HepG2 (cell line): ENCODE data around the gene KRT32. TPM values are rescaled to one million over a fixed set of nuclear protein-coding genes. Genes with fewer than 3 reads are reported as not detected.

Source experiments
- ATAC-seq: fragments of 200-7000 bp; cut with Tn5 transposase; 3 replicates; pipeline ENCODE4 v1.9.1; 2020; ENCODE audit warnings: mild to moderate bottlenecking, moderate library complexity
- BruUV-seq: library from RNA; stranded (reverse); fragments of 400-500 nt; replicated peaks from 2 replicates; lab custom pipeline; 2021; lab: Mats Ljungman, UMichigan
- CTCF ChIA-PET: fragments of 300-600 bp; formaldehyde crosslinking; extraction: SDS; loops from one replicate; lab custom pipeline; 2021; ENCODE audit warnings: low total read pairs, inconsistent platforms, low intra/inter-chr PET ratio; lab: Yijun Ruan, JAX
- POLR2A ChIA-PET: fragments of 350-600 bp; sonication (Branson Sonifier 250); formaldehyde crosslinking; loops from one replicate; lab custom pipeline; 2020; ENCODE audit warnings: antibody characterized with exemption, inconsistent platforms; lab: Yijun Ruan, JAX
- DNase-seq: peaks from one replicate; pipeline ENCODE4 v3.0.0-alpha.2; 2015; ENCODE audit warnings: low spot score
- FAIRE-seq: peaks from 3 replicates; lab custom pipeline; 2011; peaks lifted over from hg19 to GRCh38; lab: Jason Lieb, UNC
- H2AFZ ChIP-seq: one replicate; pipeline ENCODE4 v1.6.1; 2011; ENCODE audit warnings: low read length, inconsistent platforms
- H3K27ac ChIP-seq: fragments of 300-600 bp; 3 replicates; pipeline ENCODE4 v1.8.0; 2011; ENCODE audit warnings: mixed run types, mild to moderate bottlenecking, mixed read lengths, low read length, inconsistent platforms; ENCODE audit not compliant: insufficient read depth; ENCODE audit errors: extremely low read length
- H3K27me3 ChIP-seq, 2 experiments: fragments of 200-600 bp in 1 of 2; 2 replicates in 1 of 2; 3 replicates in 1 of 2; pipeline versions ENCODE4 v1.6.0 to v1.8.0; 2011; ENCODE audit warnings: low read length in 2 of 2, mild to moderate bottlenecking in 2 of 2, moderate library complexity in 2 of 2, inconsistent platforms in 1 of 2; ENCODE audit not compliant: insufficient read depth in 2 of 2, control insufficient read depth in 1 of 2
- H3K36me3 ChIP-seq, 2 experiments: fragments of 200-600 bp in 1 of 2; replicated peaks in 1 of 2; 2 replicates in 1 of 2; 3 replicates in 1 of 2; pipeline versions ENCODE4 v1.5.1 to v1.8.0; 2011; ENCODE audit warnings: low read length in 2 of 2, inconsistent platforms in 1 of 2; ENCODE audit not compliant: insufficient read depth in 2 of 2, control insufficient read depth in 1 of 2
- H3K4me1 ChIP-seq: 2 replicates; pipeline ENCODE4 v1.5.1; 2012; ENCODE audit warnings: low read length, inconsistent platforms; ENCODE audit not compliant: insufficient read depth
- H3K4me2 ChIP-seq: 2 replicates; pipeline ENCODE4 v1.6.0; 2011; ENCODE audit warnings: low read depth, low read length, inconsistent platforms
- H3K4me3 ChIP-seq, 3 experiments: fragments of 200-600 bp in 1 of 3; sonication (generic), shearing (Covaris generic) in 1 of 3; replicated peaks in 1 of 3; 2 replicates each; pipeline ENCODE4 v1.5.1; 2011 to 2016; ENCODE audit warnings: low read length in 3 of 3, inconsistent platforms in 2 of 3, low read depth in 2 of 3, mild to moderate bottlenecking in 2 of 3, control low read depth in 1 of 3, mixed read lengths in 1 of 3; ENCODE audit not compliant: insufficient read depth in 1 of 3
- H3K79me2 ChIP-seq: one replicate; pipeline ENCODE4 v1.6.1; 2011; ENCODE audit warnings: low read length, inconsistent platforms; ENCODE audit not compliant: insufficient read depth
- H3K9ac ChIP-seq: 2 replicates; pipeline ENCODE4 v1.6.0; 2011; ENCODE audit warnings: mild to moderate bottlenecking, low read depth, low read length, inconsistent platforms; ENCODE audit not compliant: insufficient read depth
- H3K9me3 ChIP-seq: 2 replicates; pipeline ENCODE4 v1.5.1; 2012; ENCODE audit warnings: mild to moderate bottlenecking, low read length
- H4K20me1 ChIP-seq: 2 replicates; pipeline ENCODE4 v1.6.0; 2011; ENCODE audit warnings: inconsistent platforms, mild to moderate bottlenecking, low read length, moderate library complexity; ENCODE audit not compliant: insufficient read depth
- CENPT ChIP-seq: sonication (generic); formaldehyde crosslinking; IDR thresholded peaks from 2 replicates; pipeline ENCODE4 v1.8.0; 2022; ENCODE audit warnings: low read depth, mild to moderate bottlenecking, moderate library complexity, missing genetic modification reagents
- LCORL ChIP-seq, 2 experiments: fragments of 450-650 bp in 1 of 2; sonication (generic) in 1 of 2; formaldehyde crosslinking in 1 of 2; IDR thresholded peaks; 2 replicates each; pipeline versions ENCODE4 v1.5.0 to v1.6.1; 2017 to 2020; ENCODE audit warnings: antibody characterized with exemption in 1 of 2, missing genetic modification reagents in 1 of 2
- NCOR1 ChIP-seq: fragments of 200-600 bp; sonication (generic); IDR thresholded peaks from 2 replicates; pipeline ENCODE4 v1.7.0; 2017; ENCODE audit warnings: antibody characterized with exemption, low read length, borderline replicate concordance
- ZBTB20 ChIP-seq: sonication (generic); formaldehyde crosslinking; IDR thresholded peaks from 2 replicates; pipeline ENCODE4 v1.8.1; 2023; ENCODE audit warnings: missing genetic modification reagents, low read depth, mild to moderate bottlenecking, borderline replicate concordance
- ZNF674 ChIP-seq: sonication (generic); formaldehyde crosslinking; IDR thresholded peaks from 2 replicates; pipeline ENCODE4 v1.5.0; 2020; ENCODE audit warnings: low read depth, mild to moderate bottlenecking, missing genetic modification reagents
- ZNF850 ChIP-seq: sonication (generic); formaldehyde crosslinking; conservative IDR thresholded peaks from 2 replicates; pipeline ENCODE4 v1.9.0; 2021; ENCODE audit warnings: mild to moderate bottlenecking, missing genetic modification reagents
- WGBS: methylation state at CpG from one replicate; pipeline ENCODE4 v1.1.6; 2017; ENCODE audit warnings: low lambda C conversion rate; 5-methylcytosine and 5-hydroxymethylcytosine counted together
- in situ Hi-C: cut with HindIII; loops from 2 replicates; pipeline ENCODE4 v1.10.0; 2017; ENCODE audit warnings: low pct_unique_long_range_greater_than_20kb; ENCODE audit not compliant: extremely low pct_ligation_motif_present
- intact Hi-C: fragments of 100-400 bp; cut with micrococcal nuclease; formaldehyde crosslinking; loops from one replicate; pipeline ENCODE4 v1.10.0; 2022; ENCODE audit not compliant: unreplicated experiment
- polyA plus RNA-seq, 8 experiments: library from polyadenylated mRNA; depleted of rRNA in 3 of 8; stranded (reverse) in 7 of 8; unstranded in 1 of 8; fragments of >200 nt; fragmentation: Illumina TruSeq in 4 of 8; extraction: Trizol in 4 of 8; gene quantifications; 2 replicates each; pipeline versions ENCODE4 v1.2.1 to v1.2.3, GENCODE V29; 2011 to 2016; ENCODE audit warnings: low read depth in 4 of 8, missing spikeins in 1 of 8, mixed read lengths in 1 of 8; ENCODE audit not compliant: insufficient read depth in 1 of 8
- total RNA-seq, 5 experiments: library from RNA; depleted of rRNA; stranded (reverse); fragments of >200 nt; fragmentation: Illumina TruSeq; extraction: Trizol; gene quantifications; 2 replicates each; pipeline ENCODE4 v1.2.3, GENCODE V29; 2016; ENCODE audit warnings: low read depth in 1 of 5
- TF ChIP-seq, protein P1 (sequence below): sonication (generic); formaldehyde crosslinking; IDR thresholded peaks from 2 replicates; pipeline ENCODE4 v1.4.0; 2020; ENCODE audit warnings: missing genetic modification reagents
- TF ChIP-seq, protein P2 (sequence below): IDR thresholded peaks from 2 replicates; pipeline ENCODE4 v1.6.1; 2016

KRT32 gene
- total and polyA plus RNA-seq, 2 of the 13 experiments (the other 11 are each of a cell fraction or from before 2014, with no cell fraction given), result not detected

DNA sequence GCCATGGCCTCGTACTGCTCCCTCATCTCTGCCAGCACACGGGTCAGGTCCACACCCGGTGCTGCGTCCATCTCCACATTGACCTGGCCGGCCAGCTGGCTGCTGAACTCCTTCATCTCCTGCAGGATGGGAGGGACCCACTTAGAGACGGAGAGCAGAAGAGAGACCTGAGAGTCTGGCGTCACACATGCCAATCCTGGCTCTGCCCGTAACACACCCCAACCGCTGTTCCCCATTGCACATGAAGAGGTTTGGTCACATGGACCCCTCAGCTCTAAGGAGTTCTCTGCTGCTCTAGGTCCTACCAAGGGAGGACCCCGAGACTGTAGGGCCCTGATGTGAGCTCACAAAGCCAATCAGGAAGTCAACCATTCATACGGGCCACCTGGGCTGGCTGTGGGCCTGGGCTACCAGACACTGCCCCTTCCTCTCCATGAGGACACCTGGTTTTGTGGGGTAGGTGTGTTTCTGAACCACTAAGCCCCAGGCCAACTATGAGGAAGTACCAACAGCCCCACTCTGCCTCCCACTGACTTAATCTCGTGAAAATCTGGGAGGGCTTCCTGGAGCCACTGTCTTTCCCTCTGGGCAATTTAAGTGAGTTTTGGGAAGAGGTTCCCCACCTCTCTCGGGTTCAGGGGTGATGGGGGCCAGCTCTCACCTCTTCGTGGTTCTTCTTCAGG lies 49.1 kb upstream of the KRT32 start:
- peaks cover 1 to 10% of the 10 kb centered on the region in 2 experiments; a peak in 4 of 5 replicates for H3K27me3 ChIP-seq
- H3K27ac ChIP-seq, result no peak overlapping the region
- WGBS, result 54% methylated on average over 12 of the region's 14 CpGs
- no peak overlapping the region for H3K4me3 ChIP-seq
- H3K79me2 ChIP-seq, result no peaks in the 10 kb centered on the region
- DNase-seq (no peak), ATAC-seq (no peak), FAIRE-seq (no peak)
- TF ChIP-seq ZNF674 (CRISPR knock-in tag), result no peak
- TF ChIP-seq, protein P1, sequence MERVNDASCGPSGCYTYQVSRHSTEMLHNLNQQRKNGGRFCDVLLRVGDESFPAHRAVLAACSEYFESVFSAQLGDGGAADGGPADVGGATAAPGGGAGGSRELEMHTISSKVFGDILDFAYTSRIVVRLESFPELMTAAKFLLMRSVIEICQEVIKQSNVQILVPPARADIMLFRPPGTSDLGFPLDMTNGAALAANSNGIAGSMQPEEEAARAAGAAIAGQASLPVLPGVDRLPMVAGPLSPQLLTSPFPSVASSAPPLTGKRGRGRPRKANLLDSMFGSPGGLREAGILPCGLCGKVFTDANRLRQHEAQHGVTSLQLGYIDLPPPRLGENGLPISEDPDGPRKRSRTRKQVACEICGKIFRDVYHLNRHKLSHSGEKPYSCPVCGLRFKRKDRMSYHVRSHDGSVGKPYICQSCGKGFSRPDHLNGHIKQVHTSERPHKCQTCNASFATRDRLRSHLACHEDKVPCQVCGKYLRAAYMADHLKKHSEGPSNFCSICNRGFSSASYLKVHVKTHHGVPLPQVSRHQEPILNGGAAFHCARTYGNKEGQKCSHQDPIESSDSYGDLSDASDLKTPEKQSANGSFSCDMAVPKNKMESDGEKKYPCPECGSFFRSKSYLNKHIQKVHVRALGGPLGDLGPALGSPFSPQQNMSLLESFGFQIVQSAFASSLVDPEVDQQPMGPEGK, result no peak
- no peak for TF ChIP-seq ZBTB20
- TF ChIP-seq NCOR1, result no peak
- TF ChIP-seq CENPT, result no peak
- no peak for TF ChIP-seq ZNF850 (CRISPR knock-in tag)
- no peaks in the 10 kb centered on the region for H3K36me3 ChIP-seq
- ChIA-PET POLR2A (no interaction called here), CTCF (no interaction called here)
- peaks cover 22% of the 10 kb centered on the region for H3K4me1 ChIP-seq
- no peak overlapping the region for H3K4me2 ChIP-seq
- intact Hi-C loops (no loop called here), in situ Hi-C loops (no loop called here)
- no peak overlapping the region for H2AFZ ChIP-seq
- no peaks in the 10 kb centered on the region for H4K20me1 ChIP-seq
- no TSS peak for BruUV-seq
- no peak overlapping the region for H3K9ac ChIP-seq
- H3K9me3 ChIP-seq, result no peaks in the 10 kb centered on the region

DNA sequence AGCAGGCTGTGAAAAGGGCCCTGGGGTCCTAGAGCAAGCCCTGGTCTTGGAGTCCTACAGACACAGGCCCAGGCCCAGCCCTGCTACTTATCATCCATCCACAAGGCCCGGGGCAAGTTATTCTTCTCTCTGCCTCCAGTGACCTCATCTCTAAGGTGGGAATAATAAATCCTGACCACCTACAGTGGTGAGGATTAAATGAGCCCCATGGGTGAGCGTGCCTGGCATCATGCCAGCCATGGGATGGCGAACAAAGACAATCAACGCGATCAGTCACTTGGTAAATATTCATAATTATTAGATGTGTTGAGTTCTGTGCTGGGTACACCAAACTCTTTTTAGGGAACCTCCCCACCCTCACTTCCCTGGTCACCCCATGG lies 46.0 kb upstream of the KRT32 start:
- in situ Hi-C loops, result no loop called here
- Histone ChIP-seq H3K4me1 (no peaks in the 10 kb centered on the region), H3K9me3 (no peaks in the 10 kb centered on the region), H3K9ac (no peak overlapping the region), H3K79me2 (no peaks in the 10 kb centered on the region), H3K4me3 (no peak overlapping the region), H3K4me2 (no peak overlapping the region), H2AFZ (no peak overlapping the region), H4K20me1 (no peaks in the 10 kb centered on the region), H3K36me3 (no peaks in the 10 kb centered on the region), H3K27ac (no peak overlapping the region), H3K27me3 (peaks cover 5 to 37% of the 10 kb centered on the region in 2 experiments)
- no peak for DNase-seq
- no peak for ATAC-seq
- POLR2A ChIA-PET, result no interaction called here
- FAIRE-seq, result no peak
- no TSS peak for BruUV-seq
- intact Hi-C loops, result no loop called here
- TF ChIP-seq, protein P2, sequence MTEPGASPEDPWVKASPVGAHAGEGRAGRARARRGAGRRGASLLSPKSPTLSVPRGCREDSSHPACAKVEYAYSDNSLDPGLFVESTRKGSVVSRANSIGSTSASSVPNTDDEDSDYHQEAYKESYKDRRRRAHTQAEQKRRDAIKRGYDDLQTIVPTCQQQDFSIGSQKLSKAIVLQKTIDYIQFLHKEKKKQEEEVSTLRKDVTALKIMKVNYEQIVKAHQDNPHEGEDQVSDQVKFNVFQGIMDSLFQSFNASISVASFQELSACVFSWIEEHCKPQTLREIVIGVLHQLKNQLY (CRISPR knock-in tag), result no peak
- TF ChIP-seq LCORL (IDR thresholded peaks at IDR 0.05) (peak; percentile 70), LCORL (CRISPR knock-in tag; IDR thresholded peaks at IDR 0.05) (no peak)
- CTCF ChIA-PET, result no interaction called here
- 67% methylated on average over 5 of the region's 5 CpGs for WGBS
